PC-9 (cell line): ENCODE data around the gene NOXA1.
"Not testable (repeated sequence)": the region's sequence is repeated elsewhere in the genome, so short reads cannot be mapped to it uniquely, and the experiment has no call there.

Experiments used
- CTCF ChIP-seq: fragments of 200-600 bp; sonication (generic); conservative IDR thresholded peaks from 2 replicates; pipeline ENCODE4 v1.6.1; 2017; ENCODE audit warnings: mixed run types, antibody characterized with exemption, mild to moderate bottlenecking, moderate library complexity
- EZH2 ChIP-seq: fragments of 200-600 bp; sonication (generic); IDR thresholded peaks from 2 replicates; pipeline ENCODE4 v1.8.0; 2017; ENCODE audit warnings: antibody characterized with exemption, low read depth

- not testable (repeated sequence) for TF ChIP-seq CTCF, EZH2
These were observed 36.6 kb upstream of the NOXA1 start for GRCh38 chr9:137386507-137387113.
